HG03354 (cell line): ENCODE data around the gene IGSF3.
A peak's percentile ranks its signal among the peaks of the same experiment; 100 is the strongest.
"Not testable (repeated sequence)": the region's sequence is repeated elsewhere in the genome, so short reads cannot be mapped to it uniquely, and the experiment has no call there.

Experiments
- ATAC-seq: cut with Tn5 transposase; IDR thresholded peaks from one replicate; pipeline ENCODE4 v1.9.1; 2021; ENCODE audit warnings: mild to moderate bottlenecking; ENCODE audit not compliant: unreplicated experiment, poor library complexity, severe bottlenecking

IGSF3 gene

GRCh38 chr1:116568662-116569380 lies 98.7 kb downstream of the IGSF3 start:
- no peak for ATAC-seq

- no peak for ATAC-seq
Observed at GRCh38 chr1:116567790-116568661, 99.5 kb downstream of the IGSF3 start.

GRCh38 chr1:116565222-116565621 lies 102.3 kb downstream of the IGSF3 start:
- no peak for ATAC-seq

GRCh38 chr1:116564426-116564825 lies 103.1 kb downstream of the IGSF3 start:
- ATAC-seq = no peak

GRCh38 chr1:116562465-116562864 lies 105.1 kb downstream of the IGSF3 start:
- not testable (repeated sequence) for ATAC-seq

- ATAC-seq = no peak
Observed at GRCh38 chr1:116561563-116561962, 106.0 kb downstream of the IGSF3 start.

- peak; percentile 27 for ATAC-seq
Observed at GRCh38 chr1:116560704-116561490, 106.6 kb downstream of the IGSF3 start.

GRCh38 chr1:116559304-116559761 lies 108.2 kb downstream of the IGSF3 start:
- ATAC-seq = peak; percentile 49

- no peak for ATAC-seq
Observed at GRCh38 chr1:116558571-116558970, 109.0 kb downstream of the IGSF3 start.

GRCh38 chr1:116558140-116558549 lies 109.4 kb downstream of the IGSF3 start:
- no peak for ATAC-seq

- ATAC-seq = no peak
Observed at GRCh38 chr1:116557323-116557878, 110.1 kb downstream of the IGSF3 start.

GRCh38 chr1:116556289-116557006 lies 111.1 kb downstream of the IGSF3 start:
- peak; percentile 65 for ATAC-seq

GRCh38 chr1:116554924-116555323 lies 112.6 kb downstream of the IGSF3 start:
- no peak for ATAC-seq

- no peak for ATAC-seq
Observed at GRCh38 chr1:116553386-116554115, 114.0 kb downstream of the IGSF3 start.

- ATAC-seq = no peak
Observed at GRCh38 chr1:116546354-116546977, 121.1 kb downstream of the IGSF3 start.

GRCh38 chr1:116545359-116545705 lies 122.2 kb downstream of the IGSF3 start:
- ATAC-seq = peak; percentile 26

- ATAC-seq = peak; percentile 58
Observed at GRCh38 chr1:116544588-116545358, 122.8 kb downstream of the IGSF3 start.
